A673 (cell line): ENCODE results near the gene KIF5C. TPM values are rescaled to one million over a fixed set of nuclear protein-coding genes. Genes with fewer than 3 reads are reported as not detected.
A peak's percentile ranks its signal among the peaks of the same experiment; 100 is the strongest.

ENCODE experiments used
- BruUV-seq: library from RNA; stranded (reverse); fragments of 400-500 nt; replicated peaks from 2 replicates; lab custom pipeline; 2021; lab: Mats Ljungman, UMichigan
- CTCF ChIA-PET: fragments of 300-600 bp; sonication (Branson Sonifier 250); formaldehyde crosslinking; loops from one replicate; lab custom pipeline; 2022; ENCODE audit warnings: antibody characterized with exemption; lab: Charles Lee
- POLR2A ChIA-PET: fragments of 300-600 bp; sonication (Branson Sonifier 250); formaldehyde crosslinking; loops from one replicate; lab custom pipeline; 2022; ENCODE audit warnings: antibody characterized with exemption; ENCODE audit not compliant: low non-redundant PET; lab: Charles Lee
- DNase-seq: peaks from one replicate; pipeline ENCODE4 v3.0.0-alpha.2; 2015; ENCODE audit warnings: low spot score
- H3K27ac ChIP-seq: fragments of 200-600 bp; sonication (generic); 2 replicates; pipeline ENCODE4 v1.5.1; 2016; ENCODE audit warnings: mixed run types, low read depth, mild to moderate bottlenecking, mixed read lengths, antibody characterized with exemption, low read length; ENCODE audit not compliant: poor library complexity, severe bottlenecking
- H3K27me3 ChIP-seq: fragments of 200-600 bp; sonication (generic); replicated peaks from 2 replicates; pipeline ENCODE4 v1.6.1; 2017; ENCODE audit warnings: mixed run types, low read depth, mild to moderate bottlenecking, mixed read lengths, antibody characterized with exemption, low read length; ENCODE audit not compliant: insufficient read depth, poor library complexity
- H3K36me3 ChIP-seq: fragments of 200-600 bp; sonication (generic); 2 replicates; pipeline ENCODE4 v1.6.1; 2016; ENCODE audit warnings: mixed run types, mild to moderate bottlenecking, mixed read lengths, antibody characterized with exemption, low read length; ENCODE audit not compliant: insufficient read depth, poor library complexity, severe bottlenecking
- H3K4me1 ChIP-seq: fragments of 200-600 bp; sonication (generic); 2 replicates; pipeline ENCODE4 v1.6.1; 2017; ENCODE audit warnings: mixed run types, mild to moderate bottlenecking, mixed read lengths, antibody characterized with exemption, low read length; ENCODE audit not compliant: insufficient read depth, poor library complexity, severe bottlenecking
- H3K4me3 ChIP-seq: fragments of 200-600 bp; sonication (generic); 2 replicates; pipeline ENCODE4 v1.5.1; 2016; ENCODE audit warnings: low read depth, mixed run types, mild to moderate bottlenecking, mixed read lengths, low read length; ENCODE audit not compliant: poor library complexity, severe bottlenecking
- H3K9me3 ChIP-seq: fragments of 200-600 bp; sonication (generic); 2 replicates; pipeline ENCODE4 v1.6.1; 2016; ENCODE audit warnings: mixed run types, low read depth, mild to moderate bottlenecking, mixed read lengths, antibody characterized with exemption, low read length; ENCODE audit not compliant: poor library complexity, severe bottlenecking
- EZH2 ChIP-seq: fragments of 200-600 bp; sonication (generic); IDR thresholded peaks from 2 replicates; pipeline ENCODE4 v1.6.1; 2017; ENCODE audit warnings: borderline replicate concordance, low read depth, mild to moderate bottlenecking, mixed read lengths, antibody characterized with exemption, low read length; ENCODE audit not compliant: poor library complexity, severe bottlenecking
- intact Hi-C: fragments of 100-400 bp; cut with micrococcal nuclease; formaldehyde crosslinking; loops from one replicate; pipeline ENCODE4 v1.10.0; 2022; ENCODE audit not compliant: unreplicated experiment
- total RNA-seq: library from RNA; stranded (reverse); gene quantifications from 2 replicates; pipeline ENCODE4 v1.2.3, GENCODE V29; 2021
- TF ChIP-seq, protein P1 (sequence below): fragments of 300-800, 200-600 bp; sonication (generic); conservative IDR thresholded peaks from 2 replicates; pipeline ENCODE4 v1.5.1; 2017; ENCODE audit warnings: low read depth, mild to moderate bottlenecking, antibody characterized with exemption, low read length, moderate library complexity, mixed read lengths

KIF5C gene
- total RNA-seq, 1 experiment from 2014 or later, result 0.58 TPM

DNA sequence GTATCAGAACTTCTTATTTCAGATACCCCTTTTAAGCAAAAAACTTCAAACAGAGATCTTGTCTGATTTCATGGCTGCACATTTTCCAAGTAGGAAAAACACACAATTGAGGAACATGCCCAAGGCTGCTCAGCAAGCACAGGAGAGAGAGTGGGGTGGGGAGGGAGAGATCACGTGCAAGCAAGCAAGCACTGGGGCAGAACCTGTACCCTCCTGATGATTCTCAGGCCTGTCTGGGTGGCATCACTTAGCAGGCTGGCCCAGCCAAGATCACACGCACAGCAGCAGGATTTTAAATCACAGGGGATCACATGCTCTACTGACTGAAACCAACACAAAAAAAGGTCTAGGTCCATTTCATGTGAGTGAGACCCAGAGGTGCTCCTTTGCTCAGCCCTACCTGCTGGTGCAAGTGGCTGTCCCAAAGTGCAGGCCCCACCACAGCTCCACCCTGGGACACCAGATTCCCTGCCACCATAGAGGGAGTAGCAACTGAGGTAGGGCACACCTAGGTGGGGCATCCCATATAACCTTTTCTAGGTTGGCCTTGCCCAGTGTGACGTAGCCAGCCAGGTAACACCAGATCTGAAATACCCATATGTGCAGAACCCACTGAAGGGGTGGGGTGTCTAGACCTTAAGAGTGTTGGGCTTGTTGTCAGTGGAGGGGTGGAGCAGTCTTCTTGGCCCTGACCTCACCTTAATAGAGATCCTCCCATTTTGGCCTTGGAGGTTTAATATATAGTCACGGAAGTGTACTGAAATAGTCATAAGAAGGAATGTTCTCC, 161.7 kb downstream of the KIF5C start:
- BruUV-seq, result no TSS peak
- no peak overlapping the region for H3K27ac ChIP-seq
- POLR2A ChIA-PET, result no interaction called here
- H3K4me3 ChIP-seq, result no peak overlapping the region
- no peaks in the 10 kb centered on the region for H3K36me3 ChIP-seq
- intact Hi-C loops, result no loop called here
- H3K27me3 ChIP-seq, result peaks cover 20% of the 10 kb centered on the region
- TF ChIP-seq EZH2, result no peak
- TF ChIP-seq, protein P1, sequence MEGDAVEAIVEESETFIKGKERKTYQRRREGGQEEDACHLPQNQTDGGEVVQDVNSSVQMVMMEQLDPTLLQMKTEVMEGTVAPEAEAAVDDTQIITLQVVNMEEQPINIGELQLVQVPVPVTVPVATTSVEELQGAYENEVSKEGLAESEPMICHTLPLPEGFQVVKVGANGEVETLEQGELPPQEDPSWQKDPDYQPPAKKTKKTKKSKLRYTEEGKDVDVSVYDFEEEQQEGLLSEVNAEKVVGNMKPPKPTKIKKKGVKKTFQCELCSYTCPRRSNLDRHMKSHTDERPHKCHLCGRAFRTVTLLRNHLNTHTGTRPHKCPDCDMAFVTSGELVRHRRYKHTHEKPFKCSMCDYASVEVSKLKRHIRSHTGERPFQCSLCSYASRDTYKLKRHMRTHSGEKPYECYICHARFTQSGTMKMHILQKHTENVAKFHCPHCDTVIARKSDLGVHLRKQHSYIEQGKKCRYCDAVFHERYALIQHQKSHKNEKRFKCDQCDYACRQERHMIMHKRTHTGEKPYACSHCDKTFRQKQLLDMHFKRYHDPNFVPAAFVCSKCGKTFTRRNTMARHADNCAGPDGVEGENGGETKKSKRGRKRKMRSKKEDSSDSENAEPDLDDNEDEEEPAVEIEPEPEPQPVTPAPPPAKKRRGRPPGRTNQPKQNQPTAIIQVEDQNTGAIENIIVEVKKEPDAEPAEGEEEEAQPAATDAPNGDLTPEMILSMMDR, result no peak
- DNase-seq, result no peak
- no peaks in the 10 kb centered on the region for H3K4me1 ChIP-seq
- H3K9me3 ChIP-seq, result no peaks in the 10 kb centered on the region
- CTCF ChIA-PET, result no interaction called here

DNA sequence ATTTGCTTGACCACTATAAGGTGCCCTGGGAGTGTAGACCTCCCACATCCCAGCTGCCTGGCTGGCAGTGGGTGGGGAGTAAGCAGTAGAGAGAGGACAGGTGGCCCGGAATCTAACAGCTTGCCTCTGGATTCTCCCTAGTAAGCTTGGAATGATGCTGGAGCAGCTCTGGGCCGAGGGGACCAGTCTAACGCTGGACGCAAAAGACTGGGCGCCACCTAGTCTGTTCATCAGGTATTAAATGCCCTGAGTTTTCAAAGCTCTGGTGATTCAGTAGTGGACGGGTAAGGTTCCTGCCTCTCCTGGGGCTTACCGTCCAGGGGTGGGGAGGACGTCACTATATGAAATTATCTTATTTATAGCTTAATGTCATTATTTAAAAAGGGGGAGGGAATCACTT, 162.8 kb downstream of the KIF5C start:
- ChIA-PET CTCF (no interaction called here), POLR2A (no interaction called here)
- H3K4me3 ChIP-seq, result no peak overlapping the region
- TF ChIP-seq EZH2, result no peak
- TF ChIP-seq, protein P1, result no peak
- no peaks in the 10 kb centered on the region for H3K4me1 ChIP-seq
- no peaks in the 10 kb centered on the region for H3K36me3 ChIP-seq
- no TSS peak for BruUV-seq
- DNase-seq, result no peak
- no peak overlapping the region for H3K27ac ChIP-seq
- peaks cover 20% of the 10 kb centered on the region for H3K27me3 ChIP-seq
- intact Hi-C loops, result no loop called here
- H3K9me3 ChIP-seq, result no peaks in the 10 kb centered on the region

DNA sequence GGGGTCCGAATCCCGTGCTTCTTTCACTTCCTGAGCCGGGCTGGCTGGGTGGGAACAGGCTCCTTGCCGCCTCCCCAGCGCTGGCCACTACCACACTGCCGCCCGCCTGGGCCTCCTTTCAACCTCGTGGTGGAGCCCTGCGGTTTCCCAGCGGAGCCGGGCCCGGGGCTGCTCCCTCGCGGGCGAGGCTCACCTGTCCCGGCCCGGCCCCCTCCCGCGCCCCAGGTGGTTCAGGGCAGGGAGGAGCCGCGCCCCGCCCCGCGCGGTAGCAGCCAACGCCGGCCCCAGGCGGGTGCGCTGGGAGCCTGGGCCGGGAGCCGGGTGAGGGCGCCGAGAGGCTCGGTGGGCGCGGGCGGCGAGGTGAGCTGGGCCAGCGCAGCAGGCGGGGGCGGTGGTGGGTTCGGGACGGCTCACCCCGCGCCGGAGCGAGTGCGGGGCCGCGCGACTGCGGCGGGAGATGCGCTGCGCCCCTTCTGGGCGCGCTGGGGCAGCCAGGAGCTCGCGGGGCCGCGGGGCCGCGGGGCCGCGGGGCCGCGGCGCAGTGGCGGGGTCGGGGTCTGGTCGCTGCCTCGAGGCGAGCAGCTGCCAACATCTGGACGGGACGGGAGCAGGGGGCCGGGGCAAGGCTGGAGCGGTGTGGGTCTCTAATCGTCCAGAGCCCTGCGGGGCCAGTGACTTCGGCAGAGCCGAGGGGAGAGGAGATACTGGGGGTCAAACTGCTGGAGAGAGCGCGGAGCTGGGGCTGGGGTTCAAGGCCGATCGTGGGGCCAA, 163.6 kb downstream of the KIF5C start, which contains the start of gene LYPD6B:
Gene LYPD6B (plus strand): TSS at position 258 of the 771 bp plus-strand sequence. CDS start 92,250 bp downstream, outside the sequence.
- H3K4me1 ChIP-seq, result no peaks in the 10 kb centered on the region
- BruUV-seq, result no TSS peak
- POLR2A ChIA-PET, result no interaction called here
- H3K36me3 ChIP-seq, result no peaks in the 10 kb centered on the region
- CTCF ChIA-PET, result interaction anchor here (0.6 kb wide), 1 partner anchor 433 kb away, joined by 3 read pairs; no protein-coding TSS in a partner anchor
- no peak within 1 kb of the TSS for H3K27ac ChIP-seq
- peak within 1 kb of the TSS; percentile 41 for H3K4me3 ChIP-seq
- H3K9me3 ChIP-seq, result no peaks in the 10 kb centered on the region
- H3K27me3 ChIP-seq, result peaks cover 20% of the 10 kb centered on the region
- peak; percentile 52 for TF ChIP-seq EZH2
- TF ChIP-seq, protein P1, result no peak
- intact Hi-C loops, result no loop called here
- peak; percentile 14 for DNase-seq
